Activated CD4-positive, alpha-beta T cell treated with anti-CD3 and anti-CD28 coated beads, Interleukin-2, Interleukin-4, amounts not matched to agents 100 ng/mL and 50 ng/mL, durations not matched to agents 16 hours and 8 hours (primary cell): ENCODE data around the gene PTPRN2.

Experiments
- DNase-seq: peaks from one replicate; pipeline ENCODE4 v3.0.0-alpha.2; 2020; ENCODE audit warnings: low spot score

PTPRN2 gene

DNA sequence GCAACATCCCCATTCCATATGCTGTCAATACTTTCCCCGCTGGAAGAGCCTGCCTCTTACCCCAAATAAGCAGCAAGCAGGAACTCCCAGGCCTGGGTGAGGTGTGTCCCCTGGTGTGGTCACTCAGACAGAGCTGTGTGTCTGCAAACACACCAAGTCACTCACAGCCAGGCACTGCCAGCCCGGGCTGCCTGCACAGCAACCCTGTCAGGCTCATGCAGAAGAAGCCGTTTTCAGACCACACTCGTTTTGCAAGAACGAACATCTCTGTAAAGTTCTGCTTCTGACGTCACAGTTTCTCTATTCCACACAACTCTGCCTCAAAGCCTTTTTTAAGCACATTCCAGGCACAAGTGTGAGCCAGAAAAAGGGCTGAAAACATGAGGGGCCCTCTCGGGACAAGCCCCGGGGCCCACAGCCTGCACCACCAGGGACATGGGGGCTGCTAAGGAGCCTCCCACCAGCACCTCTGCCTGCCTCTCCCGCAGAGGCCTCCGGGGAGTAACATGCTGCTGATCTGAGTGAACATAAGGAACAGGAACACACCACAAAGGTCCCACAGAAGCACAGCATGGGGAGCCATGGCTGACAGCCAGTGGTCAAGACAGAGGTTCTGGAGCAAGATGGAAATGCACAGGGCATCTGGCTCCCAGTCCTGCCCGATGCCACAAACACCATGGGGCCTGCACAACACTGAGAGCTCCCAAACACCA, 11.4 kb downstream of the PTPRN2 start:
- no peak for DNase-seq

DNA sequence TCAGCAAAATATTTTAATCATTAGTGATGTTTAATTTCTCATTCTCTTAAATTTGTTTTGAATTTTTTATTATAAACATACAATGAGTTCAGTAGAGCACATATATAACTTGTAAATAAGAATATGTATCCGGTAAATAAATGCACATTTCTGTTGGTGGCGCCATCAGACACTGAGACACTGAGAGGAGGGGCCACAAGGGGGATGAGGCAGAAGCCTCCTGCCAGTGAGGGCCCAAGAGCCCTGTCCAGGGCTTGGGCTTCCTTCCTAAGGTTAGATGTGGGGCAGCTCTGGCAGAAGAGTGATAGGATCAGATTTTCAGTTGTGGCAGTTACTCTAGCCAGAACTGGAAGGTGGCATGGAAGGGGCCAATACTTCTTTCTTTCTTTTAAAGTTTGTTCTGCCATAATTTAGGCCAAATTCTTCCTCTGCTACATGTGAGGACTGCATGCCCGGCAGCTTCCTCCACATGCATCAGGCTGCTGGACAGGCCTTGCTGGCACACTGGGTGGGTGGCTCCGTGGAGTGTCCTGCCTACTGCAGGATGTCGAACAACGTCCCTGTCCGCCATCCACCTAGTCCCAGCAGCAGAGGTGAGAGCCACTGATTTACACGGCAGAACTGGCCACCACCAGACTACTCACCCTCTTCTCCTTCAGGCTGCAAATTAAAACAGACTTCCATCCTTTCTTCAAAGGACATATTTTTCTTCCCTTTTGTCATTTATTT, 13.2 kb downstream of the PTPRN2 start:
- DNase-seq, result no peak

DNA sequence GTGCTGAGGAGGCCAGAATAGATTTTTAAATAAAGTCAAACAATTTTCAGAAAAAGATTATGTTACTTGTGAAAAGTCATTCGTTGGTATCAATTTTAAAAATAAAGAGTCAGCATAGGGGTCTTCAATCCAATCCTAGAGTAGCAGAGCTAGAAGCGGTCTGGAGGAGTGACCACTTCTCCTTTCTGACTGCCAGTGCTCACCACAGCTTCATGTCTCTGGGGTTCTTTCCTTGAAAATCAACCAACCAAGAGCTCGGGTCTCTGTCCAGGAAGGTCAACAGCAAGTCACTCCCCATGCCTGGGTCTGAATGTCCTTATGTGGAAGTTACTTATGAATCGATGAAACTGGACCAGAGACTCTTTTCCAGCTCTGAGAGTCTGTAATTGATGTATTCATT, 14.3 kb downstream of the PTPRN2 start:
- no peak for DNase-seq

DNA sequence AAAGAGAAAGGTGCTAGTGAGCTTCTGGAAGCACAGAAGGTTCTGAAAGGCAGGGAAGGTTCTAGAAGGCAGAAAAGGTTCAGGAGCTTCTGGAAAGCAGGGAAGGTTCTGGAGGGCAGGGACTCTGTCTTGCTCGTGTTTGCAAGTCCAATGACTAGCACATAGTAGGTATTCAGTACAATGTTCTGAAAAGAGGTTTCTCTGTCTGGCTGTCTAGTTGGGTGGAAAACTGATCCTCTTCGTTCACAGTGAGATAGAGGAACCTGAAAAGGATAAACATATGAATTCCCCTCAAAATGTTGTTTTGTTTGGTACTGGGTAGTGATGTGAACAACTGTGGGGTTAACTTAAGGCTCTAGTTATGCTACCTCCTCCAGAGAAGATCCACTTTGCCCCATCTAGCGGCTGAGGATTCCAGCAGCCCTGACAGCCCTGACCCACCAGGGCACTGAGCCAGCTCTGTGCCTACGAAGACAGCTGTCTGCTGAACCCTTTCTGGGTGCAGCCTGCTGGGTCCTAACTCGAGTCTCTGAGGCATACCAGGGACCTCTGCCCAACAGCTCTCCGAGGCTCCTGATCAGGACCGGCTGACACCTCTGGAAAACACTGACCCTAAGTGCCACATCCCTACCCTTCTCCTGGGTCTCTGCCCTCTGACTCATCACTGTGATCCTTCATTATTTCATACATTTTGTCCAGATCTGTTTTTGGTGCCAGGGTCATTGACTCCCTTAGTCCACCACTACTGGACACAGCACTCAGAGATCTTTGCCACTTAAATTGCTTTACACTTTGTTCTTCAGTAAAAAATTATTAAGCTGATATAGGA, 15.4 kb downstream of the PTPRN2 start:
- no peak for DNase-seq

DNA sequence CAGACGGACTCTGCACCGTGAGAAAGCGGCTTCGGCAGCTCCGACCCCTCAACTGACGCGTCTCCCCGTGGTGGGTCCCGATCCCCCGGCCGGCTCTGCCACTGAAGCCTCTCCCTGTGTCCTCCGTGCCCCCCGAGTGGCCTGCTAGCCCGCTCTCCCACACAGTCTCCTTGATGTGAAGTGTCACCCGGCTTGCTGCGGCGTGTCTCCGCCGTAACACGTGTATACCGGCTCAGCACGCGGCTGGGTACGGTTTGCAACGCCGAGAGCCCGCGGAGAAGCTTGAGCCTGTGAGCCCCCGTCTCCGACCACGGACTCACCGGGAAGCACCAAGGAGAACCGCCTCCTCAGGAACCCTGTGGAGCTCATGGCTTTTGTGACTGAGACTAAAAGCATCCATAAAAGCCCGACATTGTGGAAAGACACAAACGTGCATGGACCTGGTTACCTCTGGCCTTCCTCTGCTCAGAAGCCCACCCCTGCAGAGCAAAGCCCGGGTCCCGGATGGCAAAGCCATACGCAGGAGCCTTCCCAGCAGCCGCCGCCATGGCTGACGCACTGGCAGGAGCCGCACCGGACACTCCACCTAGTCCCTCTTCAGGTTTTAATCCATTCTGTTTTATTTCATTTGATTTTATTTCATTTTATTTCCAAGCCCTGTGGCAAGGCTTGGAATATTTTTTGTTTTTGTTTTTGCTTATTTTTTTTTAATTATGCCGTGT, 17.0 kb downstream of the PTPRN2 start:
- no peak for DNase-seq

DNA sequence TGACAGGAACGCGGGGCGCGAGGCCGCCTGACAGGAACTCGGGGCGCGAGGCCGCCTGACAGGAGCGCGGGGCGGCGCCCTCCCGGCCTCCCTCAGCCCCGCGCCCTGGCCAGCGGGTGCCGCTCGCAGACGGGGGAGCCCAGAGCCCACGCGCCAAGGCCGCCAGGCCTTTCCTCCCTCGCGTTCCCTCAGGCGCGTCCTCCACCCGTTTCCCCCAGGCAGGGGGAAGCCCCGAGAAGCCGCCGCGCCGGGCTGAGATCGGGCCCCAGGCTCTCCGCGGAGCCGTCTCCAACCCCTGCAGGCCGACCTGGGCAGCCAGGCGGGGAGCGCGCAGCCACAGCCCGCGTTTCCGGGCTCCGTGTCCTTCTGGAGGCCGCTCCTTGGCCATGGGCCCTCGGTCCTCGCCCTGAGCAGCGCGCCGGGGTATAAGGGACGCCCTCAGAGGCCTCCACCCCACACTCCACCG, 17.7 kb downstream of the PTPRN2 start:
- DNase-seq, result no peak

DNA sequence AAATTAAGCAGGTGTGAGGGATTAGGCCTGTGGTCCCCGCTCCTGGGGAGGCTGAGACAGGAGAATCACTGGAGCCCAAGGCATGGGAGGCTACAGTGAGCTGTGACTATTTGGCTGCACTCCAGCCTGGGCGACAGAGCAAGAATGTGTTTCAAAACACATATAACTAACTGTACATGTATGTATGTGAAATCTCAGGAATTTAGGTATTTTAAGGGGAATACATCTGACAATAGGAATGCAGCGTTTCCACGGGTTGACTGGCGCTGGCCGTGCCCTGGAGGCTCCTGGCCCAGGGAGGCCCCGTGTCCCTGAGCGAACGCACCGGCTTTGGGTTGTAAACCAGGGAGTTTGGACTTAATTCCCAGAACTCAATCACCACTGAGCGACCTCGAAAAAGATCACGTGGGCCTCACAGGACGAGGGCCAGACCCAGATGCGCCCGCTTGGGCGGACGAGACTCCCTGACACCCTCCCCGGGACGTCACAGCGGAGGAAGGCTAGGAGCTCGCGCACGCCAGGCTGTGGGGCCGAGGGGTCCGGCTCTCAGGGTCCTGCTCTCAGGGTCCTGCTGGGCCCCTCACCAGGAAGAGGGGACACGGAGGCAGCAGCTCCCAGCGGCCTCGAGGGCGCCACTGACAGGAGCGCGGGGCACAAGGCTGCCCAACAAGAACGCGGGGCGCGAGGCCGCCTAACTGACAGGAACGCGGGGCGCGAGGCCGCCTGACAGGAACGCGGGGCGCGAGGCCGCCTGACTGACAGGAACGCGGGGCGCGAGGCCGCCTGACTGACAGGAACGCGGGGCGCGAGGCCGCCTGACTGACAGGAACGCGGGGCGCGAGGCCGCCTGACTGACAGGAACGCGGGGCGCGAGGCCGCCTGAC, 18.4 kb downstream of the PTPRN2 start:
- DNase-seq, result no peak

DNA sequence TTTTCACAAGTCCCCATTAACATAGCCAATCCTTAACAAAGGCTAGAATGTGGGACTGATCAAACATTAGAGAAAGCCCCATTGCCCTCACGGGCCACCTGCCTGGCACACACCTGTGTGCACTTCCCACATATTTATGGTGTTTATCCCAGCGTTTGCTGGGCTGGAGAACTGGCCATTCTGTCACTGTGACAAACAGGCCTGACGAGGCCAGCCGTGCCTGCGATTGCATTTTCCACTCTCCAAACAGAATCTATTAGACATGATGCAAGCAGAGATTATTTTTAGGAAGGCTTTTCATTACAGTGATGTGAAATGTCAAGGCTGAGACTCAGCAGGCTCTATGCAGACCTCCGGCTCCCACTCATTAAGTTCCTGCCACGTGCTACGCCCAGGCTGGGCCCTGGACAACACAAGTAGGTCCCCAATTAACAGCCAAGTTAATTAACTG, 20.4 kb downstream of the PTPRN2 start:
- DNase-seq, result no peak

DNA sequence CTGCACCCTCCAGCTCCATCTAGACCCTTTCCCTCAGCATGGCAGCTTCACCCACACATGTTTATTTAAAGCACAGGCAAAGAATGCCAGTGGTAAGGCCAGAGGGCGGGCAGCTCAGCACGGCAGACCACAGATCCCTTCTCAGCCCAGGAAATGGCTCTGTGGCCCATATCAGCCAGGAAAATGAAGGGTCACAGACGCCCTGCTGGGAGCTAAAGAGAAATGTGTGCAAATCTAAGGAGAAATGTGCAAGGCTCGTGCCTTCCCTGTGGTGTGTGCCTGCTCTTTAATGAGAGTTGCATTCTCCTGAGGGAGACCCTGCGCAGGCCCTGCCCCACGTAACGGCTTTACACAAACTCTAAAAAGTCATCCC, 23.0 kb downstream of the PTPRN2 start:
- DNase-seq, result no peak

DNA sequence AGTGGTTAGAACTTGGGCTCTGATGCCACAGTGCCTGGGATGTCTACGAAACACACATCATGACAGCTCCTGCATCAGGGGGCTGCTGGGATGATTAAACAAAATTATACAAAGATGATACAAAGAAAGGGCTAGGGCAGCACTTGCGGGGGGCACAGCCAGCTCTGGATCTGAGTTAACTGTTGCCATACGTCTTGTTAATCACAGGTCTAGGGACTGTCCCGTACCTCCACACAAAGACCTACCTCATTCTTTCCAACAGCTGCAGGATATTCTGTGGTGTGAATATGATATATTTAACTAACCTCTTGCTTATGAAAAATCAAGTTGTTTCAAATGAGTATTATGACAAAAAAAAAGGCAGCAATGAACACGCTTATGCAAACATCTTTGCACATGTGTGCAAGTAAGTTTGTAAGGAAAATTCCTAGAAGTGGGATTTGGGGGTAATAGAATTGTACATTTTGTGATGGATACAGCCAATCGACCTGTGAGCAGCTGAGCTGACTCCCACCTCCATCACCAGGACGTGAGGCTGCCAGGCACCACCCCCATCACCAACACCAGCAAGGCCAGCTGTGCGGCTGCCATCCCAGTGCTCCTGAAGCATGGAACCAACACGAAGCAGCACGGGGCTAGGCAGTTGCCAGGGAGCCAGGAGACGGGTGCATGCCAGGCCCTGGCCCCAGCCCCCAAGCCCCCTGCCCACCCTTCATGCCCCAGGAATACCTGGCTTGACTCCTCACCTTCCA, 23.5 kb downstream of the PTPRN2 start:
- no peak for DNase-seq

DNA sequence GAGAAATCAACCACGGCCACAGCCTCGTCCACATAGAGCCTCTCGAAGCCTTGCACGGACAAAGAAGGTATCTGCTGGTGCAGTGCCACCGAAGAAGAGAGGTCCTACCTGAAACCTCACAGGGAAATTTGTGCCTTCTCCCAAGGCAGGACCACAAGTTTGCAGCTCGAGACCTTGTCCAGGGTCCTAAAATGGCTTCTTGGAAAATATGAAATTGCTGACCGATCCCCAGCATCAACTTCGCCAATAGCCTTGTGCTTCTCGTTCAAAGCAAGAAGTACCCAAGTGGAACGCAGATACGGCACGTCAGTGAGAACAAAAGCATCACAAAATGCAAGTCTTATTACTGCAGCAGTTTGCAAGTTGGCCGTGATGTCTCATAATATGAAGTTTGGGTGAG, 24.6 kb downstream of the PTPRN2 start:
- DNase-seq, result no peak

DNA sequence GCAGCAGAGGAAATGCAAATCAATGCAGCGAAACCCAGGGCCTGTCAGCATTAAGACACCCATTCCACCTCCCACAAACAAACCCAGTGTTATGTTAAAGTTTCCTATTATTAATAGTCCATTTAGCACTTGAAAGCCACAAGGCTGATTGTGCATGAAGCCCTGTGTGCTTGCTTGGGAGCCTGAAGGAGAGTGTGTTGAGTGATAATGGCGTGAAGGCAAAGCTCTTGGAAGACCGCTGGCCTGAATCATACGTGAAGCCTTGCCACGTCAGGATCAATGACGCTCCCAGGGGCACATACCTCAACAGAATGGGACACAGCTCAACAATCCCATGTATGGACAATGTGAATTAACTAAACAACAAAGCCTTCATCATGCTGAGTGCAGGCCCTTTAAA, 25.1 kb downstream of the PTPRN2 start:
- no peak for DNase-seq

DNA sequence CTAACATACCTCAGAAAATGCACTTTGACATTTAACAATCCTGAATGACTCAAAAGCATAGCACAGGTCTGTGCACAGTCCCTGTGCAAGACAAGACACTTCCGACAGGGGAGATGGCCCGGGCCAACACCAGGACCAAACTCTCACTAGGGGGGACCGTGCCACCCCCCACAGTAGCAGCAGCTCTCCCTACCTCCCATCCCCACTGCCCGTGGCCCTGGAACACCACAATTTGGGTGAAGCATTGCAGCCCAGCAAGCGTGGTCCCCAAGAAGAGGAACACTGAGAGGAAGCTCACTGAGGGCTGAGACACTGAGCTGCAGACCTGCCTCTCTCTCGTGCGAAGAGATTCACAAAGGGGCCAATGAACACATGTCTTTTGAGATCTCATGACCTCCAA, 26.0 kb downstream of the PTPRN2 start:
- no peak for DNase-seq

DNA sequence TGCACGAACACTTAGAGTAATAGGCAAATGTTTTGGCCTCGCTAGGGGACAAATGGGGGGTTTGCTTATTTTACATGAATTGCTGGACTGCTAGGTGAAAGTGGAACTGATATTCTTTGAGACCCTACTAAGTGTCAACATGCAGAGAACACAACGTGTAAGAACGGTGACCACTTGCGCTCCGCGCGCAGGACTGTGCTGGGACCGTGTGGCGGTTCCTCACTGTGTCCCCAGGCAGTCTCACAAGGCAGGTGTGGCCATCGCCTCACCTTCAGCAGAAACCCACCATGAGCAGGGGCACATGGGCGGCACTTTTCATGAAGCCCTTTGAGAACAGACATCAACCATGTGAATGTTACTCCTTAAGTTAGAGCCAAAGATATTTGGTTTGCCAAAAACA, 27.2 kb downstream of the PTPRN2 start:
- no peak for DNase-seq

DNA sequence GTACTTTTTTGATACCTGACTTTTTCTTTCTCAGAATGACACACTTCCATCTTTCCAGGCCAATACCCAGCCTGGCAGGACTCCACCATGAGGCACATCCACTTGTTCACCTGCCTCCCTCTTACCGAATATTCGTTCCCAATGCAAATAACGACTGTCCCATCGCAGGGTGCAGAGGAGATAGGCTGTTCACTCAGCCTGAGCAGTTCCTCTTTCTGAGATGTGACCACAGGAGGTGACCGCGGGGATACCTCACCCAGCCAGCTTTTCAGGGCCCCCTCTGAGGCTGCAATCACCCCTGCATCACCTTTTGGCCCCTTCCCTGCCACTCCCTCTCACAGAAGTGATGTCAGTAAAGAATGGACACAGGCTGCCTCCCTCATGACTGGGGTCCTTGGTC, 28.3 kb downstream of the PTPRN2 start:
- no peak for DNase-seq

DNA sequence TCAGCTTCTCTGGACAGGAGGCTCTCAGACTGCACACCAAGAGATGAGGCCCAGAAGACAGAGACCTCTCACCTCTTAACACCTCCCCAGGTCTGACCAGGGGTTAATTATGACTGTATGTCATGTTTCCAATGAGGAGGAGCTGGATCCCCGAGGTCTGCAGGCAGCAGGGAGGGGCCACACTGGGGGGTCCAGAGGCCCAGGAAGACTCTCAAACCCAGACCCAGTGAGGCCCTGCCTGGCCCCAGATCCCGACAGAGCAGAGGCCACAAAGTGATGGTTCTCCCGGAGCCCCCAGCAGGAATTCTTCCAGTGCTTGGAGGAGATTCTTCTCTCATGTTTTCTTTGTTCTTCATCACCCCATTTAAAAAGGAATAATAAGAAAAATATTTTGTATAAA, 28.8 kb downstream of the PTPRN2 start:
- no peak for DNase-seq

DNA sequence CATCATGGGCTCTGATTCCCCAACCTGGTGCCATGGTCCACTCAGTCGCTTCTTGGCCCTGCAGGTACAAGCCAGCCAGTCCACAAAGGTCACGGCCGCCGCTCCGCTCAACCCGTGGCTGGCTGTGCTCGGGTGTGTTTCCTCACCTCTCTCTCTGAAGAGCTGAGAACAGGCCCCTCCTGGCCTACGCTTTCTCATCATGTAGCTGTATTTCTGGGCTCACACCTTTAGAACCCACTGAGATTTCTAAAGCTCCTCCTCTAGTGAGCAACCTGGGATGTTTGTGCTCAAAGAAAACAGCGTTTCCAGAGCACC, 30.2 kb downstream of the PTPRN2 start:
- DNase-seq, result no peak

DNA sequence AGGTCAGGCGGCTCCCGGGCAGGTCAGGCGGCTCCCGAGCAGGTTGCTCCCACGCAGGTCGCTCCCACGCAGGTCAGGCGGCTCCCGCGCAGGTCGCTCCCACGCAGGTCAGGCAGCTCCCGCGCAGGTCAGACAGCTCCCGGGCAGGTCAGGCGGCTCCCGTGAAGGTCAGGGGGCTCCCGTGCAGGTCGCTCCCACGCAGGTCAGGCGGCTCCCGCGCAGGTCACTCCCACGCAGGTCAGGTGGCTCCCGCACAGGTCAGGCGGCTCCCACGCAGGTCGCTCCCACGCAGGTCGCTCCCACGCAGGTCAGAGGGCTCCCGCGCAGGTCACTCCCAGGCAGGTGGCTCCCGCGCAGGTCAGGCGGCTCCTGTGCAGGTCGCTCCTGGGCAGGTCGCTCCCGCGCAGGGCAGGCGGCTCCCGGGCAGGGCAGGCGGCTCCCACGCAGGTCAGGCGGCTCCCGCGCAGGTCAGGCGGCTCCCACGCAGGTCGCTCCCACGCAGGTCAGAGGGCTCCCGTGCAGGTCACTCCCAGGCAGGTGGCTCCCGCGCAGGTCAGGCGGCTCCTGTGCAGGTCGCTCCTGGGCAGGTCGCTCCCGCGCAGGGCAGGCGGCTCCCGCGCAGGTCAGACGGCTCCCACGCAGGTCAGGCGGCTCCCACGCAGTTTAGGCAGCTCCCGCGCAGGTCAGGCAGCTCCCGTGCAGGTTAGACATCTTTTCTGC, 30.7 kb downstream of the PTPRN2 start:
- DNase-seq, result no peak

DNA sequence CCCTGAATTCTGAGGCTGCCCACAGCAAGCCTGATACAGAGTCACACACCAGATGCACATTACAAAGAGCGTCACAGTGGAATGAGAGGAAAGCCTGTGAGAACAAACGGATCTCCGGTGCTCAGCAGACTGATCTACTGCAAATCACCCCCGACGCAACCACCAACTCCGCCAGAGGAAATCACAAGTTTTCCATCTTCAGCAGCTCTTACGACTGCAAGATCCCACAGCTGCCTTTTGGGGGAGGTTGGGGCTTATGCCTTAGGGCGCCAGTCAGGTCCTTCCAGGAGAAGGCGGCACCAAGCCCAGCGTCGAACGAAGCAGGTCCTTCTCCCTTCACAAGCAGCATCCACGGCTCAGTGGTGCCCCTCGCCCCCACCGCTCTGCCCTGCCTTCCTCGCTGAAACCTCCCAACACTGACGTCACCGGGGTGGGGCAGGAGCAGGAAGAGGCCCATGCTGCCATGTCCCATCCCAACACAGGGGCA, 32.5 kb downstream of the PTPRN2 start:
- DNase-seq, result no peak
